ENCODE results near the gene ANKMY1.

GRCh38 chr2:240506406-240507059, 51.3 kb downstream of the ANKMY1 start:
- TF ChIP-seq CTCF (IDR thresholded peaks at IDR 0.05) (no peak), POLR2A (IDR thresholded peaks at IDR 0.05; ENCODE audit: low read depth) (no peak), POLR2AphosphoS5 (IDR thresholded peaks at IDR 0.05) (no peak), EP300 (IDR thresholded peaks at IDR 0.05) (no peak)
